ENCODE data around the gene PAFAH1B1. TPM values are rescaled to one million over a fixed set of nuclear protein-coding genes. Genes with fewer than 3 reads are reported as not detected.

Gene PAFAH1B1
- polyA plus RNA-seq, 10 donors, result 70.6 to 131 (median 97.4) TPM

- no peak for DNase-seq
These were observed 120.4 kb downstream of the PAFAH1B1 start for GRCh38 chr17:2713881-2714280.

GRCh38 chr17:2716649-2717048 lies 123.2 kb downstream of the PAFAH1B1 start:
- no peak for DNase-seq

GRCh38 chr17:2718150-2718938 lies 124.9 kb downstream of the PAFAH1B1 start:
- DNase-seq, result no peak

- DNase-seq, result no peak
These were observed 126.4 kb downstream of the PAFAH1B1 start for GRCh38 chr17:2719861-2720260.

GRCh38 chr17:2721603-2722002 lies 128.1 kb downstream of the PAFAH1B1 start:
- DNase-seq, result no peak

- DNase-seq, result no peak
These were observed 129.2 kb downstream of the PAFAH1B1 start for GRCh38 chr17:2722611-2723010.

- DNase-seq, result peak in 1 of 3 donors; percentile 42
These were observed 130.1 kb downstream of the PAFAH1B1 start for GRCh38 chr17:2723505-2723996.

- peak in 2 of 3 donors; percentile 56 to 84 for DNase-seq
These were observed 130.7 kb downstream of the PAFAH1B1 start for GRCh38 chr17:2723997-2724783.

- peak in 2 of 3 donors; percentile 59 to 79 for DNase-seq
These were observed 131.3 kb downstream of the PAFAH1B1 start for GRCh38 chr17:2724784-2725164.

- no peak for DNase-seq
These were observed 137.4 kb downstream of the PAFAH1B1 start for GRCh38 chr17:2730764-2731353.

- no peak for DNase-seq
These were observed 138.4 kb downstream of the PAFAH1B1 start for GRCh38 chr17:2731807-2732206.

- no peak for DNase-seq
These were observed 141.5 kb downstream of the PAFAH1B1 start for GRCh38 chr17:2734939-2735338.

Other genes with a start within 250 kb of the PAFAH1B1 start
- 10 to 100 TPM in 9 of 10 donors, 1 to 10 TPM in 1; 9.9 to 19.8 (median 13.4) TPM for gene MNT, start 192.6 kb upstream of the PAFAH1B1 start, polyA plus RNA-seq (ENCODE audit: insufficient read length in 10 of 10)
- 10 to 100 TPM; 17.7 to 23.8 (median 20.6) TPM for gene METTL16, start 81.8 kb upstream of the PAFAH1B1 start, polyA plus RNA-seq (ENCODE audit: insufficient read length in 10 of 10)
- 10 to 100 TPM; 25.3 to 43.6 (median 35.3) TPM for gene CLUH, start 118.1 kb downstream of the PAFAH1B1 start, polyA plus RNA-seq (ENCODE audit: insufficient read length in 10 of 10)
- under 1 TPM in 8 of 10 donors, not detected in 2; 0.07 to 0.27 (median 0.16) TPM for gene CCDC92B, start 156.0 kb downstream of the PAFAH1B1 start, polyA plus RNA-seq (ENCODE audit: insufficient read length in 10 of 10)
- 1 to 10 TPM; 1.5 to 3.7 (median 2.7) TPM for gene RAP1GAP2, start 202.8 kb downstream of the PAFAH1B1 start, polyA plus RNA-seq (ENCODE audit: insufficient read length in 10 of 10)